ENCODE measurements around the gene YBX3. TPM values are rescaled to one million over a fixed set of nuclear protein-coding genes. Genes with fewer than 3 reads are reported as not detected.
A peak's percentile ranks its signal among the peaks of the same experiment; 100 is the strongest.

YBX3 gene
- total RNA-seq, 1 donor from 2014 or later, result 16.7 TPM

GRCh38 chr12:10672231-10672868 is 50.8 kb downstream of the YBX3 start:
- no peak for ATAC-seq
- no peak for DNase-seq (ENCODE audit: low spot score)

- ATAC-seq (no peak), DNase-seq (ENCODE audit: low spot score) (no peak)
Measured at GRCh38 chr12:10669533-10669932, 53.6 kb downstream of the YBX3 start.

GRCh38 chr12:10668526-10668925 is 54.6 kb downstream of the YBX3 start:
- DNase-seq (ENCODE audit: low spot score) (no peak), ATAC-seq (peak; percentile 76)

- ATAC-seq (no peak), DNase-seq (ENCODE audit: low spot score) (no peak)
Measured at GRCh38 chr12:10667581-10667980, 55.5 kb downstream of the YBX3 start.

- ATAC-seq (no peak), DNase-seq (ENCODE audit: low spot score) (no peak)
Measured at GRCh38 chr12:10664499-10664898, 58.6 kb downstream of the YBX3 start.

DNA sequence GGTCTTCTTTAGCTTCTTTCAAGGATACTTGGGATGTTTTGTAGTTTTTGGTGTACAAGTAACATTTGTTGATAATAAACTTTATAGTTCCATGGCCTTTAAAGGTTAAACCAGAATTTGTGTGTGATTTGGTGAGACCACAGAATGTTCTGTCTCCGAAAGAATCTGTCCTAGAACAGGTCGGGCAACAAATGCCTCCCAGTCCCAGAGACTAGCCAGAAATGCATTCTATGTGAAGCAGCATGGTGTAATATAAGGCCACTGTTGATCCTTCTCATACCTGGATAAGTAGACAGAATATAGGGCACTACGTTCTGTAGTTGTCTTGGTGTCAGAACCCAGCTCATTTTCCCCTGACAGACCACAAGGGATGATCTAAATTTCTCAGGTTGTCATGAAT is 59.3 kb downstream of the YBX3 start:
- no peak for DNase-seq (ENCODE audit: low spot score)
- no peak for ATAC-seq

DNA sequence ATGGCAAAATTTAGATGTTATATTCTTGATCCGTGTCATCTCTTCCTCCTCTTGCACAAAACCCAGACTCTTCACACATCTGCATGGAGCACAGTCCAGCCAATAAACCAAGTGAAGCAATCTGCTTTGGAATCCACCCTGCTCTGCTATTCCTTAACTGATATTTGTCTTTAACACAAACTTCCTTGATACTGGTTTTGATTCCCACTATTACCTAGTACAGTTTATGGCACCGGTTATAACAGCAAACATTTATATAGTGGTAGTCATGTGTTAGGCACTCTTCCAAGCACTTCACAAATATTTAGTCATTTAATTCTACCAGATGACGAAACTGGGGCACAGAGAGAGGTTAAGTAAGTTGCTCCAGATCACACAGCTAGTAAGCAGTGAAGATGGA is 61.8 kb downstream of the YBX3 start:
- peak; percentile 29 for ATAC-seq

GRCh38 chr12:10654003-10654402 is 69.1 kb downstream of the YBX3 start:
- no peak for DNase-seq (ENCODE audit: low spot score)
- no peak for ATAC-seq

More for the DNA sequence above, 61.8 kb downstream of the YBX3 start:
- DNase-seq (ENCODE audit: low spot score), result no peak

DNA sequence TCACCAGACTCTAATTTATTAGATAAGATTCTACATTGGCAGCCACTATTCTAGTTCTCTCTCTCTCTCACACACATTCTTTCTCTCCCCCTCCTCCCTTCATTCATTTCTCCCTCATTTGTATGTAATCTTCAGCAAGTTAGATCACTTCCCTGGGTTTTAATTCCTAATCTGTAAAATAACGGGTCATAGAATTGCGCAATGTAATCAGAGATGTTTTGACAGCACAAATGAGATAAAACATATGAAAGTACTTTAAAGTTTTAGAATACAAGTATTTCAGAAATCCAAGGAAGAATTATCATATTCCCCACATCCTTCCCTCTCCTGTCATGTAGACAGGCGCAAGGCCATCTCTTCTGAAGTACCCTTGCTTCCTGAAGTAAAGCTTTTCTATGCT is 70.9 kb downstream of the YBX3 start:
- ATAC-seq (no peak), DNase-seq (ENCODE audit: low spot score) (no peak)

Other genes with a start within 250 kb of the YBX3 start
- 0.20 TPM for gene EIF2S3B, start 217.4 kb downstream of the YBX3 start, total RNA-seq
- 8.4 TPM for gene MAGOHB, start 109.7 kb downstream of the YBX3 start, total RNA-seq
- not detected for gene STYK1, start 49.3 kb downstream of the YBX3 start, total RNA-seq
- not detected for gene TAS2R7, start 79.3 kb upstream of the YBX3 start, total RNA-seq
- not detected for gene TAS2R8, start 84.0 kb upstream of the YBX3 start, total RNA-seq
- gene TAS2R9, start 86.8 kb upstream of the YBX3 start, total RNA-seq, result not detected
- gene TAS2R10, start 103.0 kb upstream of the YBX3 start, total RNA-seq, result not detected
- 0.48 TPM for gene PRR4, start 126.2 kb upstream of the YBX3 start, total RNA-seq
- 3.9 TPM for gene PRH1, start 160.9 kb upstream of the YBX3 start, total RNA-seq
- 0.35 TPM for gene TAS2R13, start 186.2 kb upstream of the YBX3 start, total RNA-seq
- gene PRH2, start 205.9 kb upstream of the YBX3 start, total RNA-seq, result not detected
- gene TAS2R14, start 215.9 kb upstream of the YBX3 start, total RNA-seq, result 0.73 TPM